MCF 10A (cell line): ENCODE data around the gene RAP1GDS1. TPM values are rescaled to one million over a fixed set of nuclear protein-coding genes. Genes with fewer than 3 reads are reported as not detected.

Source experiments
- BruUV-seq: library from RNA; stranded (reverse); fragments of 400-500 nt; replicated peaks from 2 replicates; lab custom pipeline; 2021; lab: Mats Ljungman, UMichigan
- CTCF ChIA-PET: fragments of 300-600 bp; sonication (Branson Sonifier 250); formaldehyde crosslinking; extraction: SDS; loops from one replicate; lab custom pipeline; 2021; ENCODE audit warnings: antibody characterized with exemption, inconsistent platforms; lab: Yijun Ruan, JAX
- POLR2A ChIA-PET: fragments of 300-600, 350-650 bp; sonication (Branson Sonifier 250); formaldehyde crosslinking; extraction: SDS; loops from one replicate; lab custom pipeline; 2020; ENCODE audit warnings: antibody characterized with exemption, inconsistent platforms; lab: Yijun Ruan, JAX
- DNase-seq: peaks from one replicate; pipeline ENCODE4 v3.0.0-alpha.2; 2018; ENCODE audit not compliant: unreplicated experiment
- H3K27ac Mint-ChIP-seq: one replicate; pipeline ENCODE4 v1.8.0; 2022; ENCODE audit warnings: mild to moderate bottlenecking, low read depth, mixed read lengths; ENCODE audit not compliant: unreplicated experiment
- H3K27me3 Mint-ChIP-seq: one replicate; pipeline ENCODE4 v1.8.0; 2022; ENCODE audit warnings: mixed read lengths; ENCODE audit not compliant: insufficient read depth, unreplicated experiment
- H3K36me3 Mint-ChIP-seq: one replicate; pipeline ENCODE4 v1.8.0; 2022; ENCODE audit warnings: mild to moderate bottlenecking, moderate library complexity, mixed read lengths; ENCODE audit not compliant: insufficient read depth, unreplicated experiment
- H3K4me1 Mint-ChIP-seq: one replicate; pipeline ENCODE4 v1.8.0; 2022; ENCODE audit warnings: mixed read lengths; ENCODE audit not compliant: insufficient read depth, unreplicated experiment
- H3K4me3 Mint-ChIP-seq: one replicate; pipeline ENCODE4 v1.8.0; 2022; ENCODE audit warnings: mild to moderate bottlenecking, moderate library complexity, mixed read lengths; ENCODE audit not compliant: unreplicated experiment
- H3K9me3 Mint-ChIP-seq: one replicate; pipeline ENCODE4 v1.8.0; 2022; ENCODE audit warnings: mixed read lengths; ENCODE audit not compliant: unreplicated experiment
- CTCF ChIP-seq: fragments of 200-600 bp; IDR thresholded peaks from one replicate; pipeline ENCODE4 v1.8.0; 2022; ENCODE audit warnings: antibody characterized with exemption, mild to moderate bottlenecking; ENCODE audit not compliant: unreplicated experiment
- intact Hi-C: fragments of 100-400 bp; cut with micrococcal nuclease; formaldehyde crosslinking; loops from 2 replicates; pipeline ENCODE4 v1.14.1; 2022
- total RNA-seq: library from RNA; stranded (reverse); gene quantifications from 2 replicates; pipeline ENCODE4 v1.2.3, GENCODE V29; 2022

RAP1GDS1 gene
- total RNA-seq, 1 experiment from 2014 or later = 68.9 TPM

GRCh38 chr4:98385831-98386230 lies 124.6 kb downstream of the RAP1GDS1 start:
- Mint-ChIP-seq H3K27ac (no peak overlapping the region), H3K27me3 (no peaks in the 10 kb centered on the region), H3K9me3 (no peaks in the 10 kb centered on the region), H3K4me1 (no peaks in the 10 kb centered on the region), H3K4me3 (no peak overlapping the region), H3K36me3 (peaks cover 15% of the 10 kb centered on the region)
- intact Hi-C loops = no loop called here
- no TSS peak for BruUV-seq
- ChIA-PET CTCF (no interaction called here), POLR2A (no interaction called here)
- TF ChIP-seq CTCF = no peak
- no peak for DNase-seq

DNA sequence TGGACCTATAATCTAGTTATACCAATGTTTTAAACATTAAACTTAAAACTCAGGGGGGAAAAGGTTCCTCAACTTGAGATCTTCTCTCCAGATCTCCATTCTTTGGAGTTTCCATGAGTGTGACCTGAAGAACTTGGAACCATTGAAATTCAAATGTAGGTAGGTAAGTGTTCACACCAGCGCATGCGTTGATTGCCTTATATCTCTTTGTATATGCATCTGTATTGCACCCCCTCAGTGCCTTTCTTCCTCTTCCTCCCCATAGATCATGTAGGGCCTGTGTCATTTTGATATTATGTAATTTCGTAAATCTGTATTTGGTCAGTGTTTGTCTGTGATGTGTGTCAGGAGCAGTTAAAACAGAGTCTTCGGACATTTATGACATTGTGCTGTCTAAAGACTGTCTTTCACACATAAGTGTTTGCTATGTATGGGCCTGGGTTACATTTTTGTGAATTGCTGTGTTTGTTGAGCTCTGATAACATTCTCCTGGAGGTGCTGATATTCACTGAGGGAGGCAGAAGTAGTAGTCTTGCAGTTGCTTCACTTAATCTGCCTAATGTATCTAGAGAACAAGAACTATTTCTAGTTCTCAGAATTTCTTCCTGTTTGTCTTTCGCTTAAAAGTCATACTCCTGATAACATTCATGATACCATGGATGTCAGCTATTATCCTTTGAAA lies 126.3 kb downstream of the RAP1GDS1 start:
- no TSS peak for BruUV-seq
- ChIA-PET CTCF (interaction anchor here (0.6 kb wide), 1 partner anchor 78 kb away, joined by 3 read pairs; no protein-coding TSS in a partner anchor), POLR2A (no interaction called here)
- Mint-ChIP-seq H3K4me3 (no peak overlapping the region), H3K36me3 (peaks cover 21% of the 10 kb centered on the region), H3K27ac (no peak overlapping the region), H3K27me3 (no peaks in the 10 kb centered on the region), H3K9me3 (no peaks in the 10 kb centered on the region), H3K4me1 (no peaks in the 10 kb centered on the region)
- TF ChIP-seq CTCF = no peak
- no peak for DNase-seq
- intact Hi-C loops = no loop called here

GRCh38 chr4:98394134-98394533 lies 132.9 kb downstream of the RAP1GDS1 start:
- ChIA-PET POLR2A (no interaction called here), CTCF (no interaction called here)
- H3K36me3 Mint-ChIP-seq = peaks cover 41% of the 10 kb centered on the region
- intact Hi-C loops = no loop called here
- no peaks in the 10 kb centered on the region for H3K9me3 Mint-ChIP-seq
- no peak overlapping the region for H3K27ac Mint-ChIP-seq
- H3K27me3 Mint-ChIP-seq = no peaks in the 10 kb centered on the region
- no peak for TF ChIP-seq CTCF
- no peaks in the 10 kb centered on the region for H3K4me1 Mint-ChIP-seq
- DNase-seq = no peak
- no TSS peak for BruUV-seq
- no peak overlapping the region for H3K4me3 Mint-ChIP-seq

DNA sequence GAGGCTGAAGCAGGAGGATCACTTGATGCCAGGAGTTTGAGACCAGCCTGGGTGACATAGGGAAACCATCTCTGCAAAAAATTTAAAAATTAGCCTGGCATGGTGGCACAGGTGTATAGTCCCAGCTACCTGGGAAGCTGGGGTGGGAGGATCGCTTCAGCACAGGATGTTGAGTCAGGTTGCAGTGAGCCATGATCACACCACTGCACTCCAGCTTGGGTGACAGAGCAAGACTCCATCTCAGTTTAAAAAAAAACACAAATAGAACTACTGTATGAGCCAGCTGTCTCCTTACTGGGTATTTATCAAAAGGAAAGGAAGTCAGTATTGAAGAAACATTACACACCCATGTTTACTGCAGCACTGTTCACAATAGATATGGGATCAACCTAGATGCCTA lies 138.7 kb downstream of the RAP1GDS1 start:
- no peak for DNase-seq
- Mint-ChIP-seq H3K4me3 (no peak overlapping the region), H3K9me3 (no peaks in the 10 kb centered on the region), H3K27me3 (no peaks in the 10 kb centered on the region), H3K27ac (no peak overlapping the region), H3K36me3 (peaks cover 34% of the 10 kb centered on the region), H3K4me1 (no peaks in the 10 kb centered on the region)
- TF ChIP-seq CTCF = no peak
- BruUV-seq = no TSS peak
- CTCF ChIA-PET = no interaction called here
- POLR2A ChIA-PET = interaction anchor here (0.9 kb wide), 1 partner anchor 16 kb away, joined by 3 read pairs; no protein-coding TSS in a partner anchor
- intact Hi-C loops = no loop called here
